Measurements from ENCODE around the gene PHYHD1.

Gene PHYHD1

GRCh38 chr9:128920381-128921058, at the start of gene PHYHD1:
PHYHD1 (plus strand) TSS chr9:128920982; CDS start chr9:128922324, 1,342 bp downstream.
- no peak for DNase-seq

- DNase-seq = no peak
Measured at GRCh38 chr9:128877852-128878251, 42.9 kb upstream of the PHYHD1 start.

GRCh38 chr9:128881884-128882676, 38.7 kb upstream of the PHYHD1 start, which contains the start of the genes KYAT1 and LRRC8A:
KYAT1 (minus strand) TSS chr9:128881950; CDS start chr9:128845405, 36,545 bp downstream.
LRRC8A (plus strand) TSS chr9:128882133; CDS start chr9:128907165, 25,032 bp downstream.
- DNase-seq = peak; percentile 94

GRCh38 chr9:128882677-128883603, 37.8 kb upstream of the PHYHD1 start:
- DNase-seq = no peak

- DNase-seq = no peak
Measured at GRCh38 chr9:128884164-128884563, 36.6 kb upstream of the PHYHD1 start.

- DNase-seq = no peak
Measured at GRCh38 chr9:128885376-128885775, 35.4 kb upstream of the PHYHD1 start.

- DNase-seq = no peak
Measured at GRCh38 chr9:128885798-128886197, 35.0 kb upstream of the PHYHD1 start.

- DNase-seq = no peak
Measured at GRCh38 chr9:128886211-128886891, 34.4 kb upstream of the PHYHD1 start.

GRCh38 chr9:128887049-128887448, 33.7 kb upstream of the PHYHD1 start:
- no peak for DNase-seq

GRCh38 chr9:128887914-128888350, 32.9 kb upstream of the PHYHD1 start:
- no peak for DNase-seq

- DNase-seq = no peak
Measured at GRCh38 chr9:128891321-128892220, 29.2 kb upstream of the PHYHD1 start.

- DNase-seq = no peak
Measured at GRCh38 chr9:128892221-128892921, 28.4 kb upstream of the PHYHD1 start.

GRCh38 chr9:128893354-128893753, 27.4 kb upstream of the PHYHD1 start:
- DNase-seq = no peak

- no peak for DNase-seq
Measured at GRCh38 chr9:128894764-128895163, 26.0 kb upstream of the PHYHD1 start.

- no peak for DNase-seq
Measured at GRCh38 chr9:128895556-128895955, 25.2 kb upstream of the PHYHD1 start.

GRCh38 chr9:128898382-128898781, 22.4 kb upstream of the PHYHD1 start:
- DNase-seq = no peak

- no peak for DNase-seq
Measured at GRCh38 chr9:128898845-128899565, 21.8 kb upstream of the PHYHD1 start.

GRCh38 chr9:128899566-128900322, 21.0 kb upstream of the PHYHD1 start:
- DNase-seq = no peak

GRCh38 chr9:128901379-128901778, 19.4 kb upstream of the PHYHD1 start:
- no peak for DNase-seq
